Measurements from ENCODE around the gene ANKS1B.
"Not testable (repeated sequence)": the region's sequence is repeated elsewhere in the genome, so short reads cannot be mapped to it uniquely, and the experiment has no call there.

The ANKS1B gene

DNA sequence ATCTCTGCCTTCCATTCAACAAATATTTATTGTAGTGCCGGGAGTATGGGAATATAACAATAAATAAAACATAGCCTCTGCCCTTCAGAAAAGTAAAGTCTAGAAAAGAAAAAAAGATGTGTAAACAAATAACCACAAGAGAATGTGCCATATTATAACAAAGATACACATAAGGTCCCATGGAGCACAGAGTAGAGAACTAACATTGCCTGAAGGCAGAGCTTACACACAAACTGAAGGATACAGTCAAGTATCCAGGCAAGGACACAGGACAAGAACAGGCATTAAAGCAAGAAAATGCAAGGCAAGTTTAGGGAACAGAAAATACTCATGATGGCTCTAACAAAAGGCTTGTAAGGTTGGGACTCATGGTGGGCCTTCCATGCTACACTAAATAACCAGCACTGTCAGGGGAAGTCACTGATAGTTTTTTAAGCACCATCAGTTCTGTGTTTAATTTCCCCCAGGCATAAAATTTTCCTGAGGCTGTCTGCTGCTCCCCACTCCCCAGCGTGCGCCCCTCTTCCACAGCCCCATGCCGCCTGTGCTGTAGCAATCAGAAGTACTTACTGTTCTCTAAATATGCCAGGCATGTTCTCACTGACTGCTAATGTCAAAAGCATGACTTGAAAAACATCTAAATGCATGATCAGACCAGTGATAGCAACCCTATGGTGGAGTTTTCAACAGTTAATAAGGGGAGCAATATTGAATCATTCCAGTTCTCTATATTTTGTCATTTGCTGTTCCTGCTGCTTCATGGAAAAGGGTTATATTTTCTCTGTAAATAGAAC, 77.8 kb downstream of the ANKS1B start:
- DNase-seq, result no peak
- in situ Hi-C loops (cut with MboI; ENCODE audit: low pct_unique_long_range_greater_than_20kb, low sequenced_read_pairs), result no loop called here

DNA sequence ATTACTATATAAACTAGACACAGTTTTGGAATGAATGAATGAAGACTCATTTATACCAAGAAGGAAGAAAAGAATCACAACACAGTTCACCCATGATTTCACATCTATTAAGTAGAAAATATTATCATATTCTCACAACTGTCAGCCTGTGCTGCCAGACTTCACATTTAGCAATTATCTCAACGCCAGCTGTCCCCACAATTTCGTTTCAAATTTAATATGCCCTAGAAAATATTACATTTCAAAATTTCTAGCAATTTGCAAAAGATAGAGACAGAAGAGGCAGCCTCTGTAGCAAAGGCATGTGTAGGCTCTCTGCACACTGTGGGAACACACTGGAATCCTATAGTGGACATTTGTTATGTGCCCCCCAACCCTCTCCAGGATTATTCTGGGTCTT, 83.6 kb downstream of the ANKS1B start:
- in situ Hi-C loops (cut with MboI; ENCODE audit: low pct_unique_long_range_greater_than_20kb, low sequenced_read_pairs), result no loop called here
- no peak for DNase-seq

DNA sequence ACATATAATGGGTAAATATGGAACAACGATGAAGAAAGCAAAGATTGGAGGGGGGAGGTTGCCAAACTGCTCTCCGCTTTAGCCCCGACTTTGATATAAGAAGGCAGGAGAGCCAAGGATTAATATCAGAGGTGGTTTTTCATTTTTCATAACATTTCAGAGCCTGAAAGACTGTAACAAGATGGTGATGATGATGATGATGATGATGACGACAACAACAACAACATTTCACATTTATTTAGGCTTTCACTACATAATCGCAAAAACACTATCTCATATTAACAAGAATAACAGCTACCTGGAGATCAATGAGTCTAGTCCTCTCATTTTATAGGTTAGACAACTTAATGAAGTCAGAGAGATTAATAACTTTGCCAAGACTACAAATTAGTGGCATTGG, 86.1 kb downstream of the ANKS1B start:
- in situ Hi-C loops (cut with MboI; ENCODE audit: low pct_unique_long_range_greater_than_20kb, low sequenced_read_pairs), result no loop called here
- DNase-seq, result no peak

DNA sequence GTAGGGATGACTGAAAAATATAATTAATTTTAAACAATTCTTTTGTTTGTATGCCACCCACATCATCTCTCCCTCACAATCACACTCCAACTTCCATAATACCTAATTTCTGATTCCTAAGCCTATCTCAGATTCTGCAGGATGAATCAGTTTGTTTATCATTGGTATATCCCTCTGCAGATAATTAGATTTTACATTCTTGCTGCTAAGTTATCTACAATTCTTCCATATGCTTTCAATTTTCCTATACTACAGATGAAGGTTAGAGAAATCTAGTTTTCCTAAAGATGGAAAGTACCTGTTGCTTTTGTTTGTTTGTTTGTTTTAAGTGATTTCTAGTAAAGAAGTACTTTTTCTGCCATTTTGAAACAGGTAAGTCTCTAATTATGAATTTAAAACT, 105.3 kb downstream of the ANKS1B start:
- no peak for DNase-seq
- in situ Hi-C loops (cut with MboI; ENCODE audit: low pct_unique_long_range_greater_than_20kb, low sequenced_read_pairs), result no loop called here

DNA sequence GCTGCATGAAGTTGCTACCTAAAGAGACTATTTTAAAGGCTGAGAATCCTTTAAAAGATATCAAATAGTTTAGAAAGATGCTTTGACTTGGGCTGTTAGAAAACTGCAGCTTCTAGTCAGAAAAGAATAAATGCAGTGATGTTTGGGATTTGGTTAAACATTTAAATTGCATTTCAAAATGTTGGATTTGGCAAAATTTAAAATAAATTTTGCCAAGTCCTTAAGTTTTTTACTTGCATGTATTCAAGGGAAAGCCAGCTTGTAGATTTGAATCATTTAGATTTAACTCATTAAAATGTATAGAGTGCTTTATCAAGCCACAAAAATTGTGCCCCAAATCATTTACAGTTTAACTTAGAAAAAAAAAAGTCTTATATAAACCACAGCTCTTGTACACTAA, 109.7 kb downstream of the ANKS1B start:
- no peak for DNase-seq
- in situ Hi-C loops (cut with MboI; ENCODE audit: low pct_unique_long_range_greater_than_20kb, low sequenced_read_pairs), result no loop called here

DNA sequence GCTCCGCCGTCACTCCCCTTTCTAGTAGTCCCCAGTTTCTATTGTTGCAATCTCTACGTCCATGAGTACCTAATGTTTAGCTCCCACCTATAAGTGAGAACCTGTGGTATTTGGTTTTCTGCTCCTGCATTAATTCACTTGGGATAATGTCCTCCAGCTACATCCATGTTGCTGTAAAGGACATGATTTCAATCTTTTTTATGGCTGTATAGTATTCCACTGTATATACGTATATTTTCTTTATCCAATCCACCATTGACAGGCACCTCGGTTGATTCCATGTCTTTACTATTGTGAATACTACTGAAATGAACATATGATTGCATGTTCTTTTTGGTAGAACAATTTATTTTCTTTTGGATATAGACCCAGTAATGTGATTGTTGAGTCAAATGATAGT, 114.7 kb downstream of the ANKS1B start:
- DNase-seq, result no peak
- in situ Hi-C loops (cut with MboI; ENCODE audit: low pct_unique_long_range_greater_than_20kb, low sequenced_read_pairs), result no loop called here

DNA sequence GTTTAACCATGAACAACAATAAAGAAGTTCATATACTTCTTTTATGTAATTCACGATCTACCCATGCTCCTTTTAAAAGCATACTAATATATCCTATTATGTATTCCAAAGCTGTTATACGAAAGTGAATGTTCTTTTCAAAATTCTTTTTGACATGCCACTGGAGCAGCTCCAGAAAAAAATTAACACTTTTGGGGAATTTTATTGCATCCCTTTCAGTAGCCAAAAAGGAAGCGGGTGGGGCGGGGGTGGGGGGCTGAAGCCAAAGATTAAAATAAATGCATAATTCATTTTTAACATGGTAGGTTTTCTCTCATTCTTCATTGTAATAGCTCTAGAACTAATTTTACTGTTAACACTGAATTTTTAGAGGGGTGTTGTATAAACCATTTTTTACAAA, 123.0 kb downstream of the ANKS1B start:
- no peak for DNase-seq
- in situ Hi-C loops (cut with MboI; ENCODE audit: low pct_unique_long_range_greater_than_20kb, low sequenced_read_pairs), result no loop called here

DNA sequence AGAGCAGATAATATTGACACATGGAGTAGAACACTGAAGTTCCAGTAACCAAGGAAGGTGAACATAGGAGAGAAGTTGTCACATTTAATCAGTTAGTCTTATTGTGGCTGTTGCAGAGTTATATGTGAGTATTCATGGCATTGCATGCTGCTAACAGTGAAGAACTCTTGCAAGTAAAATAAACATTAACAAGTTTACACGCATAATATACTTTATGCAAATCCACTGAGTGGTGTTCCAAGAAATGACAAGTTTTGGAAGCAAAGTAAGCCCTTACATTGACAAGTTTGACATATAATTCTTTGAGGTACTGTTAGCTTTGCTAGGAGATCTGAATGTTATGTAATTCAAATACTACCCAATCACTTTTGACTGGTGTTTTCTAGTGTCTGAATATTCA, 125.6 kb downstream of the ANKS1B start:
- DNase-seq, result no peak
- in situ Hi-C loops (cut with MboI; ENCODE audit: low pct_unique_long_range_greater_than_20kb, low sequenced_read_pairs), result no loop called here

DNA sequence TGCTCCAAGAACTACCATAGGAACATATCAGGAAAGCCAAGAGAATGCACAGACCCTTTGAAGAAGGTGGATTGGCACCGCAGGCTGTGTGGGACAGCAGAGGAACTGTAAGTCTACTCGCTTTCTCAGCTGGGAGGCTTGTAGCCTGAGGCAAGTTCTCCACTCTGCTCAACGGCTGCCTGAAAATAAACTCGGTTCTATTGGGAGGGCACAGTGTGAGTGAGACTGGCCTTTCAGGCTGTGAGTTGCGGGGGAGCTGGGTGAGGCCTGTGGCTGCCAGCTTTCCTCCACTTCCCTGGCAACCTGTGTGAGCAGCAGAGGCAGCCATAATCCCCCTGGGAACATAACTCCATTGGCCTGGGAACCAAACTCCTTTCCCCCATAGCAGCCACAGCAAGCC, 132.1 kb downstream of the ANKS1B start:
- DNase-seq, result no peak
- in situ Hi-C loops (cut with MboI; ENCODE audit: low pct_unique_long_range_greater_than_20kb, low sequenced_read_pairs), result no loop called here

DNA sequence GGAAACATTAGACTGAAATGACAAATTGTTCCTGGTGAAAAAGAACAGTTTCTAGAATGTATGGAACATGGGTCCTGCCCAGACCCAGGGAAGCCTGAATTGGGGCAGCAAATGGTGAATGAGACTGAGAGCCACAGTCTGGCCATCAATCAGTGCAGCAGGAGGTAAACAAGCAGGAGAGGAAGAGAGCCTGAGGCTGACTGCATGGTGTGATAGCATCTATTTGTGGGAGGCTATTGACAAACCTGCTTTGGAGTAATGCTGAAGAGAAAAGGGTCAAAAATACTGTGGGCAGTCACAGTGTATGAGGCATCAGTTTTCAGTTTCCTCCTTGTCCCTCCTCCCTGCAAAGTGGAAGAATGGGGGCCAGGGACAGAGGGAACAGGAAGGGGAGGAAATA, 136.8 kb downstream of the ANKS1B start:
- no peak for DNase-seq
- in situ Hi-C loops (cut with MboI; ENCODE audit: low pct_unique_long_range_greater_than_20kb, low sequenced_read_pairs), result no loop called here

DNA sequence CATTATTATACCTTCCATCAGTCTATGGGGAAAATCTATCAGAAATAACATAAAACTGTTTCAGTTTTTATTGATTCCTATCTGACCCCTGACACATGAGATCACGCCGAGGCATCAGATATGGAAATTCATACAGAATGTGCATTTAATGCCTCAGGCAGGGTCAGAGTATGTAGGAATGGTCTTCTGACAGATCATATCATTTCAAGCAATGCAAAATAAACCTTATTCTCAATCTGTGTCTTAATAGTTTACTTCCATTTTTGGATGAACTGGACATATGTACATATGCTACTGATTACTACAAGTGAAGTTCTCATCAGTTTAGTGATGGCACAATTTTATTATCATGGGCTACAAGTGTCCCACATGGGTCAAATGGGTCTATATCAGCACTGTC, 150.0 kb downstream of the ANKS1B start:
- DNase-seq, result no peak
- in situ Hi-C loops (cut with MboI; ENCODE audit: low pct_unique_long_range_greater_than_20kb, low sequenced_read_pairs), result no loop called here

DNA sequence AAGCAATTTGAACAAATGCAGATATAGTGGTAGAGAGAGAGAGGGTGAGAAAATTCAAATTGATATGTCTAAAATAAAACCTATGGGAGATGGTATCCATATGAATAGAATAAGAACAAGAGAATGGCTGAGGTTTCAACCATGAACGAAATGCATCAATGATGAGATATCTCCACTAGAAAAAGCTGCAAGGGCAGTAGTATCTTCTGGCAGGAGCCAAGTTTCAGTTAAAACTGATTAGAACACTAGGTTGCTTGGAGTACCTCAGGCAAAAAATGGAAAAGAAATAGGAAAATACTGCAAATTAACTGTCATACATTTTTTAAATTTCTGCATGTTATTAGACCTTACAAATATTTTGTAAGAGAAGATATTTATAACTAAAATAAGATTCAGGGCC, 151.3 kb downstream of the ANKS1B start:
- in situ Hi-C loops (cut with MboI; ENCODE audit: low pct_unique_long_range_greater_than_20kb, low sequenced_read_pairs), result no loop called here

DNA sequence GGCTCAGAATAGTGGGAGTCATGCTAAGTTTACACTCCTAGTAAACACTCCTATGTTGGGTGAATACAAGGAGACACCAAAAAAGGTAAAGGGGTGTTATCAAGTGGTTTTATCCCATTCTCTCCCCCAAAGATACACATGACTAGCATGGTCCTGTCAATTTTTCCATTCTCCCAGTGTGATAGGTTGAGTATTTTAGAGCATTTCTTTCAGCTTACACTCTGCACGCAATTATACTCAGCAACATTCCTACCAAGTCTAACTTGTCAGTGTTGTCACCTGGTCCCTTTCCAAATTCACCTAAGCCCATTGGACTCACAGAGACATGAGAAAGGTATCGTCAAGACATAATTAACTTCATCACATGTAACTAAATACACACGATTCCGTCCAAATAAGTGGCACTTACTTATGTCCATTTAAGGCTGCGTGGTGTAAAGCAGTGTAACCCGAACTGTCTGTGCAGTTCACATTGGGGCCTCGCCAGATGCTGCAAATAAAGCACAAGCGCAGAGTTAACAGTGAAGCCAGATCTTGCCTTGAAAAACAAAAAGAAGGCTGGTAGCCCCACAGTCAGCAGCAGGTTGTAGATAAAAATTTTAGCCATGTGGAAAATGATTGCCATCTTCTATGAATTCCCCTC, 159.7 kb downstream of the ANKS1B start:
- in situ Hi-C loops (cut with MboI; ENCODE audit: low pct_unique_long_range_greater_than_20kb, low sequenced_read_pairs), result no loop called here

More for the DNA sequence above, 151.3 kb downstream of the ANKS1B start:
- DNase-seq, result no peak

DNA sequence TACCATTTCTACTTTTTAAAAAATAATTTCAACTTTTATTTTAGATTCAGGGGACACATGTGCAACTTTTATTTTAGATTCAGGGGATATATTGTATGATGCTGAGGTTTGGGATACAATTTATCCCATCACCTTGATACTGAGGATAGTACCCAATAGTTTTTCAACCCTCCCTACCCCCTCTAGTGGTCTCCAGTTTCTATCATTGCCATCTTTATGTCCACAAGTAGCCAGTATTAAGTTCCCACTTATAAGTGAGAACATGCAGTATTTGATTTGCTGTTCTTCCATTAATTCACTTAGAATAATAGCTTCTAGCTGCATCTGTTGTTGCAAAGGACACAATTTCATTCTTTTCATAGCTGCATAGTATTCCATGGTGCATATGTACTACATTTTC, 162.5 kb downstream of the ANKS1B start:
- DNase-seq, result no peak
- in situ Hi-C loops (cut with MboI; ENCODE audit: low pct_unique_long_range_greater_than_20kb, low sequenced_read_pairs), result no loop called here

More for the DNA sequence above, 159.7 kb downstream of the ANKS1B start:
- DNase-seq, result no peak

DNA sequence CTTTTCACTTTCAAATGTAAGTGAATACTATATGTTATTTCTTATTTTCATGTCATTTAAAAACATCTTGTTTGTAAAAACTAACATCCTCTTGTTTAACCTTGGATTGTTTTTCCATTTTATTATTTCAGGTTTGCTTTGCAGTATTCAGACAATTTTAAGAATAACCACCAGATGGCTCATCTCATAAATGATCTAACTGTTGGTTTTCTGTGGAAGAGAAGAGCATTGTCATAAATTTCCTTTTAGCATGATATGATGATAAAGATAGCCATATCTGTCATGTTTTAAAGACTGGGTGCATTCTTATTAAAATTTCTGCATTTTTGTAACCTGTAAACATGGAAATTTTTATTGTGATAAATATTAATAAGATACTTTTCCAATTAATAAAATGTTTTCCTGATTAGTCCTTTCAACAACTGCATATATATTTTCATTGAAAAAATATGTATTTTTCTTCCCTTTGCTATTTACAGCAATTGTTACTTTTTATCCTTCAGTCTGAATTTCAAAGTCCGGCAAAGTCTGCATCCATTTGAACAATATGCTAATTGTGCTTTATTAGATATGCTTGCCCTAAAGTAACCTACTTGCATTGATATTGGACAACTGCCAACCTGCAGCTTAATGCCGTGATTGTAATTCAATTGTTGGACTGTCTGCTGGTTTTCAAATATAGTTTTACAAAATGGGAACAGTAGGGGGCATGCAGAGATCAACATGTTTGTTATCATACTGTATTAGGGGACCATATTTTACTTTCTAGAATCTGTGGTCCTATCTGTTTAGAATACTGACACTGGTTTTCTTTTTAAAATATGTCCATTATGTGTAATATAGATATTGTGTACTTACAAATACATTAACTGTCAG, 173.8 kb downstream of the ANKS1B start:
- in situ Hi-C loops (cut with MboI; ENCODE audit: low pct_unique_long_range_greater_than_20kb, low sequenced_read_pairs), result no loop called here
- DNase-seq, result peak; percentile 26

DNA sequence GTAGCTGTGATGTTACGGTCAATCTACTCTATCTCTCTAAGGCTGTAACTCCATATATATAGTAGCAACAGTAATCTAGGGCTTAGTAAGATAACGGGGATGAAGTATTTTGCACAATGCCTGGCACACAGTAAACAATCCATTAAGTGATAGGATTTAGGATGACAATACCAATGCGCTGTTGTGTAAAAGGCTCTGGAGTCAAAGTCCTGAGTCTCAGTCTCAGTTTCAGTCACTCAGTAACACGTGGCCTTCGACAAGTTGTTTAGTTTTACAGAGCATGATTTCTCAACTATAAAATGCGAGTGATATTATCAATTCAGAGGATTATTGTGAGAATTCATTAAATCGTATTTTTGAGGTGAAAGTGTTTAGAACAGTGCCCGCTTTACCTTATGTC, 174.8 kb downstream of the ANKS1B start:
- in situ Hi-C loops (cut with MboI; ENCODE audit: low pct_unique_long_range_greater_than_20kb, low sequenced_read_pairs), result no loop called here
- no peak for DNase-seq

DNA sequence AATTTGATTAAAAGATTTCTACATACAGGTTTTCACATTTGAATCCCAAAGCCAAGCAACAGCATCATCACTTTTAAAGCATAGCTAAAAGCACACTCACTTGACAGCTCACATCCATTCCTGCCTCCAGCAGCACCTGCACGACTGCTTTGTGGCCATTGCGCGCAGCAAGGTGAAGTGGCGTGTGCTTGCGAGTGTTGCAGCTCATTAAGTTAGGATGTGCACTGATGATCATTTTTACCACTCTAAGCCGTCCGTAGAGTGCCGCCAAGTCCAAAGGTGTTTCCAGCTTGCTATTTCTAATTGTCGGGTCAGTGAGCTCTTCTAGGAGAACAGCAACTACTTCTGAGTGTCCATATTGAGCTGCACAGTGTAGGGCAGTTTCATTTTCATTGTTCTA, 178.4 kb downstream of the ANKS1B start:
- no peak for DNase-seq
- in situ Hi-C loops (cut with MboI; ENCODE audit: low pct_unique_long_range_greater_than_20kb, low sequenced_read_pairs), result no loop called here

DNA sequence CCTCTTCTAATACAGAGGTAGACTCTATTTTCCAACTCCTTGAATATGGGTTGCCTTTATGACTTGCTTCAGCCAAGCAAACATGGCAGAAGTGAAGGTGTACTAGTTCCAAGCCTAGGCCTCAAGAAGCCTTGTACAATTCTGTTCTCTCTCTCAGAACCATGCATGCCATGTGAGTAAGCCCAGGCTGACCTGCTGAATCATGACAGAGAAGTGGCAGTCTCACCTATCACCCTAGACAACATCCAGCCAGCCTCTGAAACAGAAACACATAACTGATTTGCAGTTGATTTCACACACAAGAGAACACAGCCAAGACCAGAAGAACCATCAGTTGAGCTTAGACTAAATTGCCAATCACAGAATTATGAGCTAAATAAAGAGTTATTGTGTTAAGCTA, 180.0 kb downstream of the ANKS1B start:
- DNase-seq, result no peak
- in situ Hi-C loops (cut with MboI; ENCODE audit: low pct_unique_long_range_greater_than_20kb, low sequenced_read_pairs), result no loop called here

DNA sequence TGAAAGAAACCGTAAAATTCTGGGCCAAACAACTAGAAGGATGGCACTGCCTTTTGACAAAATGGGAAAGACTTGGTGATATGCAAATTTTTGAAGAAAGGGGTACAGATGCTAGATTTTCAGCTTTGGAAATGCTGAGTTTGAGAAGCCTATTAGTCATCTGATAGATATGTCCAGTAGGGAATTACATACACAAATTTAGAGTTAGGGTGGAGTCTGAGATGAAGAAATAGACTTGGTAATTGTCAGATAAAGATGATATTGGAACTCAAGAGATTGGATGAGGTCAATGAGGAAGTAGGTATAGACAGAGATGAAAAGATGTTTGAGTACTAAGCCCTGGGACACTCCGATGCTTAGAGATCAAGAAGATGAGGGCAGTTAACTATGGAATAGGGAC, 184.1 kb downstream of the ANKS1B start:
- no peak for DNase-seq
- in situ Hi-C loops (cut with MboI; ENCODE audit: low pct_unique_long_range_greater_than_20kb, low sequenced_read_pairs), result no loop called here

DNA sequence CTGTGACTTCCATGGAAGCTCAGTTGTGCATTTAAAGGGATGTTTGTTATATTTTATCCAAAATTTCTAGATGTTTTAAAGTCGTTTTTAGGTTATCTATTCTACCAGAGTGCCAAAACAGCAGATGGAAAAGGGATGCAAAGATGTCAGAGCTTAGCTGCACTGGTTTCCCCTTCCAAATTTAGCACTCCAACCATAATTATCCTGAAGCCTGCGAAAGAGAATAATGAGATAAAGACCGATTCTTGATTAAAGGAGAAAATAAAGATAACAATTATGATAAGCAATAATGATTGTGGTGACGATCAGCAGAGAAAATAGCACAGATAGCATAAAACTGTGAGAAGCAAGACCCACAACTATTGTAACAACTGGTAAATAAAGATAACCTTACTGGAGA, 186.8 kb downstream of the ANKS1B start:
- DNase-seq; in situ Hi-C loops (cut with MboI; ENCODE audit: low pct_unique_long_range_greater_than_20kb, low sequenced_read_pairs): not testable (repeated sequence)

Measured in KBM-7 (cell line).